ENCODE data around the gene TREML1.

GRCh38 chr6:41191569-41191968 lies 37.4 kb upstream of the TREML1 start:
- no peak for TF ChIP-seq HDAC6 (IDR thresholded peaks at IDR 0.05; ENCODE audit: low read depth, low read length)
- TF ChIP-seq, protein P1, sequence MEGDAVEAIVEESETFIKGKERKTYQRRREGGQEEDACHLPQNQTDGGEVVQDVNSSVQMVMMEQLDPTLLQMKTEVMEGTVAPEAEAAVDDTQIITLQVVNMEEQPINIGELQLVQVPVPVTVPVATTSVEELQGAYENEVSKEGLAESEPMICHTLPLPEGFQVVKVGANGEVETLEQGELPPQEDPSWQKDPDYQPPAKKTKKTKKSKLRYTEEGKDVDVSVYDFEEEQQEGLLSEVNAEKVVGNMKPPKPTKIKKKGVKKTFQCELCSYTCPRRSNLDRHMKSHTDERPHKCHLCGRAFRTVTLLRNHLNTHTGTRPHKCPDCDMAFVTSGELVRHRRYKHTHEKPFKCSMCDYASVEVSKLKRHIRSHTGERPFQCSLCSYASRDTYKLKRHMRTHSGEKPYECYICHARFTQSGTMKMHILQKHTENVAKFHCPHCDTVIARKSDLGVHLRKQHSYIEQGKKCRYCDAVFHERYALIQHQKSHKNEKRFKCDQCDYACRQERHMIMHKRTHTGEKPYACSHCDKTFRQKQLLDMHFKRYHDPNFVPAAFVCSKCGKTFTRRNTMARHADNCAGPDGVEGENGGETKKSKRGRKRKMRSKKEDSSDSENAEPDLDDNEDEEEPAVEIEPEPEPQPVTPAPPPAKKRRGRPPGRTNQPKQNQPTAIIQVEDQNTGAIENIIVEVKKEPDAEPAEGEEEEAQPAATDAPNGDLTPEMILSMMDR (IDR thresholded peaks at IDR 0.05; ENCODE audit: control extremely low read depth in 1 of 3, insufficient read depth in 1 of 3, low read depth in 1 of 3, low read length in 3 of 3), result peak; percentile 88 to 92 (median 88)
